ENCODE results near the gene CYP2J2. TPM values are rescaled to one million over a fixed set of nuclear protein-coding genes. Genes with fewer than 3 reads are reported as not detected.
"Not testable (repeated sequence)": the region's sequence is repeated elsewhere in the genome, so short reads cannot be mapped to it uniquely, and the experiment has no call there.

The CYP2J2 gene
- polyA plus RNA-seq, 1 donor from 2014 or later = not detected

DNA sequence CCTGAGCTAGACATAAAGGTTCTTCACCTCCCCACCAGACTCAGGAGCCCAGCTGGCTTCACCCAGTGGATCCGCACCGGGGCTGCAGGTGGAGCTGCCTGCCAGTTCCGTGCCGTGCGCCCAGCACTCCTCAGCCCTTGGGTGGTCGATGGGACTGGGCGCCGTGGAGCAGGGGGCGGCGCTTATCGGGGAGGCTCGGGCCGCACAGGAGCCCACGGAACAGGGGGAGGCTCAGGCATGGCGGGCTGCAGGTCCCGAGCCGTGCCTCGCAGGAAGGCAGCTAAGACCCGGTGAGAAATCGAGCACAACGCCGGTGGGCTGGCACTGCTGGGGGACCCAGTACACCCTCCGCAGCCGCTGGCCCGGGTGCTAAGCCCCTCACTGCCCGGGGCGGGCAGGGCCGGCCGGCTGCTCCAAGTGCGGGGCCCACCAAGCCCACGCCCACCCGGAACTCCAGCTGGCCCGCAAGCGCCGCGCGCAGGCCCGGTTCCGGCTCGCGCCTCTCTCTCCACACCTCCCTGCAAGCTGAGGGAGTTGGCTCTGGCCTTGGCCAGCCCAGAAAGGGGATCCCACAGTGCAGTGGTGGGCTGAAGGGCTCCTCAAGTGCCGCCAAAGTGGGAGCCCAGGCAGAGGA is 43.1 kb upstream of the CYP2J2 start:
- not testable (repeated sequence) for H3K4me3 ChIP-seq (ENCODE audit: low read length); H3K27ac ChIP-seq (ENCODE audit: low read length); H2AFZ ChIP-seq (ENCODE audit: low read depth, low read length)

GRCh38 chr1:59968746-59969145 is 42.2 kb upstream of the CYP2J2 start:
- not testable (repeated sequence) for H3K9me2 ChIP-seq (ENCODE audit: insufficient read depth, low read length); H3K4me2 ChIP-seq (ENCODE audit: low read length); H2AFZ ChIP-seq (ENCODE audit: low read depth, low read length); H3K79me2 ChIP-seq (replicated peaks; ENCODE audit: insufficient read depth, low read length); H3K9me3 ChIP-seq (ENCODE audit: low read length); H3K4me3 ChIP-seq (ENCODE audit: low read length); H3K27me3 ChIP-seq (ENCODE audit: insufficient read depth, low read depth, low read length); H3K36me3 ChIP-seq (ENCODE audit: insufficient read depth, low read length); H4K20me1 ChIP-seq (ENCODE audit: insufficient read depth); H3F3A ChIP-seq (ENCODE audit: insufficient read depth, low read length, poor library complexity, severe bottlenecking); H3K27ac ChIP-seq (ENCODE audit: low read length); H3K9ac ChIP-seq (ENCODE audit: low read length)

More for the DNA sequence above, 43.1 kb upstream of the CYP2J2 start:
- H3K36me3 ChIP-seq (ENCODE audit: insufficient read depth, low read length); H3K27me3 ChIP-seq (ENCODE audit: insufficient read depth, low read depth, low read length); H3K9me3 ChIP-seq (ENCODE audit: low read length); H3K9ac ChIP-seq (ENCODE audit: low read length); H4K20me1 ChIP-seq (ENCODE audit: insufficient read depth); H3K4me2 ChIP-seq (ENCODE audit: low read length); H3F3A ChIP-seq (ENCODE audit: insufficient read depth, low read length, poor library complexity, severe bottlenecking); H3K79me2 ChIP-seq (replicated peaks; ENCODE audit: insufficient read depth, low read length); H3K9me2 ChIP-seq (ENCODE audit: insufficient read depth, low read length): not testable (repeated sequence)

GRCh38 chr1:59967780-59968179 is 41.2 kb upstream of the CYP2J2 start:
- Histone ChIP-seq H3K27ac (ENCODE audit: low read length) (no peak overlapping the region), H3F3A (ENCODE audit: insufficient read depth, low read length, poor library complexity, severe bottlenecking) (no peaks in the 10 kb centered on the region), H3K9ac (ENCODE audit: low read length) (no peak overlapping the region), H3K36me3 (ENCODE audit: insufficient read depth, low read length) (no peaks in the 10 kb centered on the region), H3K4me3 (ENCODE audit: low read length) (no peak overlapping the region), H3K27me3 (ENCODE audit: insufficient read depth, low read depth, low read length) (no peaks in the 10 kb centered on the region), H3K9me3 (ENCODE audit: low read length) (no peaks in the 10 kb centered on the region), H4K20me1 (ENCODE audit: insufficient read depth) (no peaks in the 10 kb centered on the region), H3K4me2 (ENCODE audit: low read length) (no peak overlapping the region), H3K79me2 (replicated peaks; ENCODE audit: insufficient read depth, low read length) (no peaks in the 10 kb centered on the region), H2AFZ (ENCODE audit: low read depth, low read length) (no peak overlapping the region), H3K9me2 (ENCODE audit: insufficient read depth, low read length) (no peaks in the 10 kb centered on the region)
- no peak for TF ChIP-seq EP300 (conservative IDR thresholded peaks at IDR 0.05; ENCODE audit: poor library complexity, severe bottlenecking)

- no peak overlapping the region for H3K4me2 ChIP-seq (ENCODE audit: low read length)
- no peaks in the 10 kb centered on the region for H3K9me3 ChIP-seq (ENCODE audit: low read length)
Measured at GRCh38 chr1:59967141-59967697, 40.6 kb upstream of the CYP2J2 start.

More at GRCh38 chr1:59967141-59967697, 40.6 kb upstream of the CYP2J2 start:
- H3K79me2 ChIP-seq (replicated peaks; ENCODE audit: insufficient read depth, low read length) = no peaks in the 10 kb centered on the region
- no peaks in the 10 kb centered on the region for H3K9me2 ChIP-seq (ENCODE audit: insufficient read depth, low read length)
- H3K27ac ChIP-seq (ENCODE audit: low read length) = no peak overlapping the region
- TF ChIP-seq RAD21 (conservative IDR thresholded peaks at IDR 0.05) = no peak
- no peak for TF ChIP-seq SMC3 (conservative IDR thresholded peaks at IDR 0.05; ENCODE audit: poor library complexity)
- TF ChIP-seq, protein P1, sequence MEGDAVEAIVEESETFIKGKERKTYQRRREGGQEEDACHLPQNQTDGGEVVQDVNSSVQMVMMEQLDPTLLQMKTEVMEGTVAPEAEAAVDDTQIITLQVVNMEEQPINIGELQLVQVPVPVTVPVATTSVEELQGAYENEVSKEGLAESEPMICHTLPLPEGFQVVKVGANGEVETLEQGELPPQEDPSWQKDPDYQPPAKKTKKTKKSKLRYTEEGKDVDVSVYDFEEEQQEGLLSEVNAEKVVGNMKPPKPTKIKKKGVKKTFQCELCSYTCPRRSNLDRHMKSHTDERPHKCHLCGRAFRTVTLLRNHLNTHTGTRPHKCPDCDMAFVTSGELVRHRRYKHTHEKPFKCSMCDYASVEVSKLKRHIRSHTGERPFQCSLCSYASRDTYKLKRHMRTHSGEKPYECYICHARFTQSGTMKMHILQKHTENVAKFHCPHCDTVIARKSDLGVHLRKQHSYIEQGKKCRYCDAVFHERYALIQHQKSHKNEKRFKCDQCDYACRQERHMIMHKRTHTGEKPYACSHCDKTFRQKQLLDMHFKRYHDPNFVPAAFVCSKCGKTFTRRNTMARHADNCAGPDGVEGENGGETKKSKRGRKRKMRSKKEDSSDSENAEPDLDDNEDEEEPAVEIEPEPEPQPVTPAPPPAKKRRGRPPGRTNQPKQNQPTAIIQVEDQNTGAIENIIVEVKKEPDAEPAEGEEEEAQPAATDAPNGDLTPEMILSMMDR (IDR thresholded peaks at IDR 0.05; ENCODE audit: poor library complexity, severe bottlenecking) = no peak
- no peak overlapping the region for H3K4me3 ChIP-seq (ENCODE audit: low read length)
- H4K20me1 ChIP-seq (ENCODE audit: insufficient read depth) = no peaks in the 10 kb centered on the region
- no peak overlapping the region for H3K9ac ChIP-seq (ENCODE audit: low read length)
- no peaks in the 10 kb centered on the region for H3K36me3 ChIP-seq (ENCODE audit: insufficient read depth, low read length)
- no peak overlapping the region for H2AFZ ChIP-seq (ENCODE audit: low read depth, low read length)
- no peaks in the 10 kb centered on the region for H3F3A ChIP-seq (ENCODE audit: insufficient read depth, low read length, poor library complexity, severe bottlenecking)
- no peaks in the 10 kb centered on the region for H3K27me3 ChIP-seq (ENCODE audit: insufficient read depth, low read depth, low read length)

Measured in neural cell (in vitro differentiated cells).